ENCODE data around the gene RAB31.

DNA sequence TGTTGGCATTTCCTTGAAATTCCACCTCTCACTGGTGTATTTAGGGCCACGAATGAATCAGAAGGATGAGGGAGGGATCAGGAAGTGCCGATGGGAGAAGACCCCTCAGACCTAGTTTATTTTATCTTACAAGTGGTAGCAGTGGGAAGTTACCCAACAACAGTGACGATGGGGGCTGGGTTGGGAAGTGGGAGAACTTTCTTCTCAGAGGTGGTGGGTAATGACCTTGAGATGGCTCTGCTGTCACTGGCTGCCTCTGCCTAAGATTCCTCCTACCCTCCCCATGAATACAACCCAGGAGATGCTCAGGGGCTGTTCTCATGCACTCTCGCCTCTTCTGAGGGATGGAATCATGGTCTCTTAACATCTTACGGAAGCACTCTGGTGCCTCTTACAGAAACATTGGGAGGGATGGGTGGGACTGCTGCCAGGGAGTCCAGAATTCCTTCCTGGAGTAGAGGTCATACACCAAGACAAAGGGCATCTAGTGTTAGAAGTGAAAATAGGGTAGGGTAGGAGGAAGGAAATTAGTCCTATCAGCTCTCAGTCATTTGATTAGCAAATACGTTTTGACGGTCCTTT is 119.2 kb downstream of the RAB31 start:
- no peak for TF ChIP-seq POLR2A (IDR thresholded peaks at IDR 0.05)
- TF ChIP-seq, protein P1, sequence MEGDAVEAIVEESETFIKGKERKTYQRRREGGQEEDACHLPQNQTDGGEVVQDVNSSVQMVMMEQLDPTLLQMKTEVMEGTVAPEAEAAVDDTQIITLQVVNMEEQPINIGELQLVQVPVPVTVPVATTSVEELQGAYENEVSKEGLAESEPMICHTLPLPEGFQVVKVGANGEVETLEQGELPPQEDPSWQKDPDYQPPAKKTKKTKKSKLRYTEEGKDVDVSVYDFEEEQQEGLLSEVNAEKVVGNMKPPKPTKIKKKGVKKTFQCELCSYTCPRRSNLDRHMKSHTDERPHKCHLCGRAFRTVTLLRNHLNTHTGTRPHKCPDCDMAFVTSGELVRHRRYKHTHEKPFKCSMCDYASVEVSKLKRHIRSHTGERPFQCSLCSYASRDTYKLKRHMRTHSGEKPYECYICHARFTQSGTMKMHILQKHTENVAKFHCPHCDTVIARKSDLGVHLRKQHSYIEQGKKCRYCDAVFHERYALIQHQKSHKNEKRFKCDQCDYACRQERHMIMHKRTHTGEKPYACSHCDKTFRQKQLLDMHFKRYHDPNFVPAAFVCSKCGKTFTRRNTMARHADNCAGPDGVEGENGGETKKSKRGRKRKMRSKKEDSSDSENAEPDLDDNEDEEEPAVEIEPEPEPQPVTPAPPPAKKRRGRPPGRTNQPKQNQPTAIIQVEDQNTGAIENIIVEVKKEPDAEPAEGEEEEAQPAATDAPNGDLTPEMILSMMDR (IDR thresholded peaks at IDR 0.05) = no peak

Data from breast epithelium (tissue), 3 donors.